Mesenchymal stem cell (in vitro differentiated cells and primary cell): ENCODE data around the gene SLC27A3.

Experiments used
- DNase-seq: peaks from one replicate; pipeline ENCODE4 v3.0.0-alpha.2; 2013
- H2AFZ ChIP-seq: one replicate; pipeline ENCODE4 v1.6.1; 2013; ENCODE audit warnings: low read depth, mild to moderate bottlenecking, control low read depth, inconsistent platforms, low read length, moderate library complexity
- H2AK5ac ChIP-seq: 2 replicates; pipeline ENCODE4 v1.6.1; 2013; ENCODE audit warnings: low read length, moderate library complexity, mild to moderate bottlenecking, inconsistent platforms; ENCODE audit not compliant: severe bottlenecking
- H2BK120ac ChIP-seq: one replicate; pipeline ENCODE4 v1.6.1; 2013; ENCODE audit warnings: low read depth, mild to moderate bottlenecking, inconsistent platforms, low read length, moderate library complexity
- H2BK12ac ChIP-seq, 2 experiments: one replicate each; pipeline ENCODE4 v1.6.1; 2013; ENCODE audit warnings: inconsistent platforms in 2 of 2, low read length in 2 of 2, mild to moderate bottlenecking in 2 of 2, moderate library complexity in 2 of 2, control low read depth in 1 of 2
- H2BK15ac ChIP-seq: one replicate; pipeline ENCODE4 v1.6.1; 2013; ENCODE audit warnings: mild to moderate bottlenecking, low read depth, inconsistent platforms; ENCODE audit not compliant: poor library complexity, severe bottlenecking
- H2BK5ac ChIP-seq: 2 replicates; pipeline ENCODE4 v1.6.1; 2013; ENCODE audit warnings: low read depth, mild to moderate bottlenecking, low read length, control low read depth, inconsistent platforms; ENCODE audit not compliant: poor library complexity, severe bottlenecking
- H3K14ac ChIP-seq, 2 experiments: one replicate each; pipeline ENCODE4 v1.6.1; 2013; ENCODE audit warnings: inconsistent platforms in 2 of 2, low read length in 2 of 2, control low read depth in 1 of 2, mild to moderate bottlenecking in 1 of 2, moderate library complexity in 1 of 2
- H3K18ac ChIP-seq, 2 experiments: one replicate each; pipeline ENCODE4 v1.6.1; 2013; ENCODE audit warnings: inconsistent platforms in 2 of 2, low read length in 2 of 2, control low read depth in 1 of 2, low read depth in 1 of 2, mild to moderate bottlenecking in 1 of 2
- H3K23ac ChIP-seq, 2 experiments: one replicate each; pipeline ENCODE4 v1.6.1; 2013; ENCODE audit warnings: inconsistent platforms in 2 of 2, low read length in 2 of 2, mild to moderate bottlenecking in 2 of 2, moderate library complexity in 2 of 2, control low read depth in 1 of 2
- H3K27ac ChIP-seq: 2 replicates; pipeline ENCODE4 v1.5.1; 2013; ENCODE audit warnings: mild to moderate bottlenecking, moderate library complexity, low read length, control low read depth, inconsistent platforms; ENCODE audit not compliant: poor library complexity, severe bottlenecking
- H3K27me3 ChIP-seq, 2 experiments: 2 replicates each; pipeline versions ENCODE4 v1.6.1 to v1.7.0; 2013; ENCODE audit warnings: low read length in 2 of 2, mild to moderate bottlenecking in 2 of 2, moderate library complexity in 2 of 2, control low read depth in 1 of 2, inconsistent platforms in 1 of 2; ENCODE audit not compliant: control insufficient read depth in 1 of 2, insufficient read depth in 1 of 2
- H3K36me3 ChIP-seq, 2 experiments: 2 replicates each; pipeline versions ENCODE4 v1.6.1 to v1.7.0; 2013; ENCODE audit warnings: low read length in 2 of 2, control low read depth in 1 of 2, inconsistent platforms in 1 of 2, low read depth in 1 of 2, mild to moderate bottlenecking in 1 of 2; ENCODE audit not compliant: insufficient read depth in 2 of 2, control insufficient read depth in 1 of 2
- H3K4ac ChIP-seq, 2 experiments: one replicate each; pipeline ENCODE4 v1.6.1; 2013; ENCODE audit warnings: inconsistent platforms in 2 of 2, low read length in 2 of 2, mild to moderate bottlenecking in 2 of 2, moderate library complexity in 2 of 2, control low read depth in 1 of 2, low read depth in 1 of 2
- H3K4me1 ChIP-seq: 2 replicates; pipeline ENCODE4 v1.6.1; 2013; ENCODE audit warnings: low read depth, low read length, control low read depth; ENCODE audit not compliant: control insufficient read depth, insufficient read depth
- H3K4me2 ChIP-seq: 2 replicates; pipeline ENCODE4 v1.6.1; 2013; ENCODE audit warnings: low read length, mild to moderate bottlenecking, inconsistent platforms; ENCODE audit not compliant: poor library complexity, severe bottlenecking
- H3K4me3 ChIP-seq, 2 experiments: 2 replicates each; pipeline versions ENCODE4 v1.5.1 to v1.7.0; 2013; ENCODE audit warnings: low read length in 2 of 2, mild to moderate bottlenecking in 2 of 2, control low read depth in 1 of 2, low read depth in 1 of 2; ENCODE audit not compliant: insufficient read depth in 1 of 2
- H3K79me1 ChIP-seq: replicated peaks from 2 replicates; pipeline ENCODE4 v1.6.1; 2013; ENCODE audit warnings: mild to moderate bottlenecking, control low read depth, low read length, inconsistent platforms; ENCODE audit not compliant: poor library complexity, severe bottlenecking
- H3K9ac ChIP-seq: 2 replicates; pipeline ENCODE4 v1.7.0; 2013; ENCODE audit warnings: mild to moderate bottlenecking, low read length, moderate library complexity
- H3K9me3 ChIP-seq: 2 replicates; pipeline ENCODE4 v1.7.0; 2013; ENCODE audit warnings: mild to moderate bottlenecking, low read length; ENCODE audit not compliant: control insufficient read depth
- H4K8ac ChIP-seq: one replicate; pipeline ENCODE4 v1.6.1; 2013; ENCODE audit warnings: inconsistent platforms, mild to moderate bottlenecking, low read length, moderate library complexity
- H4K91ac ChIP-seq: one replicate; pipeline ENCODE4 v1.6.1; 2013; ENCODE audit warnings: mild to moderate bottlenecking, low read length, inconsistent platforms
- WGBS: methylation state at CpG from one replicate; pipeline ENCODE4 v1.1.7; 2013; ENCODE audit warnings: mixed read lengths; 5-methylcytosine and 5-hydroxymethylcytosine counted together

Gene SLC27A3

DNA sequence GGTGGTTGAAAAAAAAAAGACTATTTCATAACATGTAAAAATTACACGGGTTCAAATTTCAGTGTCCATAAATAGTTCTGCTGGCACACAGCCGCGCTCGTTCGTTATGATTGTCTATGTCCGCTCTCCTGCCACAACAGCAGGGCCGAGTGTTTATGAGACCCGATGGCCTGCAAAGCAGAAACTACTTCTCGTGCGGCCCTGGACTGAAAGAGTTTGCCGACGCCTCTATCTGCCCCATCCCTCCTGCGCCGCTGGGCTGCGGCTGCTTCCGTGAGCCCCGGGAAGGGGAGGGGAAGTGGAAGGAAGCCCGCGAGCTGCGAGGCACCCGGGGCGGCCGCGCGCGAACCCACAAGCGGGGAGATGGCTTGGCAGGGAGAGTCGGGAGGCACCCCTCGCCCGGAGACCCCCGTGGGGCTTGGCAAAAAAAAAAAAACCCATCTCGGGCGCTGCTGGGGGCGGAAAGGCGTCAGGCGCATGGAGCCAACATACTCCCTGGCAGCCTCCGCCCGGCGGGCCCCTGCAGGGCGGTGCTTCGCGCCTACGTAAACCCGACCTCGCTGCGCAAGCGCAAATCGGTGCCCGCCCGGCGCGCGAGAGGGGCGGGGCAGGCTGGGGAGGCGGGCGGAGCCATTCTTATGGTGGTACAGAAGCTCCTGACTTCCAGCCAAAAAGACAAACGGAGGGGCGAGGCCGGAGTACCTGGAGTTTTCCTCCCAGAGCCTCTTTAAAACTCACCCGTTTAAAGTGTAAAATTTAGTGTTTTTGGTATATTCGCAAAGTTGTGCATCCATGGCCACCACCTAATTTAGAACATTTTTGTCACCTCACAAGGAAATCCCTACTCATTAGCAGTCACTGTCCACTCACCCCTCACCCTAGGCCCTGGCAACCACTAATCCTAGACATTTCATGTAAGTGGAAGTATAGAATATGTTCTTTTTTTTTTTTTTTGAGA lies 8.3 kb downstream of the SLC27A3 start:
- Histone ChIP-seq H4K91ac (peak overlapping the region; percentile 94), H3K36me3 (peaks cover 5 to 10% of the 10 kb centered on the region in 2 experiments), H3K18ac (peak overlapping the region; percentile 86 to 92), H3K9ac (peak overlapping the region; percentile 97), H2BK120ac (peak overlapping the region; percentile 96), H2AK5ac (no peak overlapping the region), H3K27ac (peak overlapping the region; percentile 78), H2BK15ac (peak overlapping the region; percentile 80), H3K9me3 (no peaks in the 10 kb centered on the region), H3K4me1 (peaks cover 2% of the 10 kb centered on the region), H3K14ac (peak overlapping the region in 1 of 2 experiments; percentile 80), H2AFZ (no peak overlapping the region), H3K4me3 (peak overlapping the region; percentile 74 to 84), H3K27me3 (peaks cover 0 to 3% of the 10 kb centered on the region in 2 experiments), H3K4ac (peak overlapping the region; percentile 77 to 90), H3K23ac (no peak overlapping the region), H4K8ac (peak overlapping the region; percentile 94), H3K79me1 (no peaks in the 10 kb centered on the region), H3K4me2 (peak overlapping the region; percentile 81), H2BK5ac (peak overlapping the region; percentile 15), H2BK12ac (no peak overlapping the region)
- DNase-seq = peak; percentile 92
- WGBS = under 1% methylated on average over 54 of the region's 61 CpGs

- WGBS = 93% methylated on average over 2 of the region's 4 CpGs
- H2BK12ac ChIP-seq = no peak overlapping the region
- H4K91ac ChIP-seq = no peak overlapping the region
- H3K4me3 ChIP-seq = no peak overlapping the region
- H3K27me3 ChIP-seq = peaks cover 0 to 6% of the 10 kb centered on the region in 2 experiments
- no peak overlapping the region for H4K8ac ChIP-seq
- H3K36me3 ChIP-seq = no peaks in the 10 kb centered on the region
- no peak overlapping the region for H3K9ac ChIP-seq
- H3K4me2 ChIP-seq = no peak overlapping the region
- H3K27ac ChIP-seq = no peak overlapping the region
- H3K4ac ChIP-seq = no peak overlapping the region
- H3K23ac ChIP-seq = no peak overlapping the region
- DNase-seq = no peak
- H3K14ac ChIP-seq = no peak overlapping the region
- no peak overlapping the region for H2BK5ac ChIP-seq
- H2AK5ac ChIP-seq = no peak overlapping the region
- H3K18ac ChIP-seq = no peak overlapping the region
- no peak overlapping the region for H2BK15ac ChIP-seq
- no peaks in the 10 kb centered on the region for H3K9me3 ChIP-seq
- no peak overlapping the region for H2BK120ac ChIP-seq
- H2AFZ ChIP-seq = no peak overlapping the region
- H3K79me1 ChIP-seq = no peaks in the 10 kb centered on the region
- H3K4me1 ChIP-seq = peaks cover 2% of the 10 kb centered on the region
Observed at GRCh38 chr1:153786038-153786790, 11.0 kb downstream of the SLC27A3 start.

GRCh38 chr1:153789478-153790034 lies 14.3 kb downstream of the SLC27A3 start:
- no peak overlapping the region for H3K14ac ChIP-seq
- DNase-seq = no peak
- no peak overlapping the region for H2AFZ ChIP-seq
- H3K9ac ChIP-seq = peak overlapping the region; percentile 87
- WGBS = 84% methylated on average over 22 of the region's 22 CpGs
- no peak overlapping the region for H2BK120ac ChIP-seq
- H3K9me3 ChIP-seq = no peaks in the 10 kb centered on the region
- no peaks in the 10 kb centered on the region for H3K36me3 ChIP-seq
- H3K79me1 ChIP-seq = no peaks in the 10 kb centered on the region
- H3K27ac ChIP-seq = no peak overlapping the region
- H2BK12ac ChIP-seq = no peak overlapping the region
- H3K23ac ChIP-seq = peak overlapping the region in 1 of 2 experiments; percentile 43
- no peak overlapping the region for H2BK15ac ChIP-seq
- no peak overlapping the region for H2BK5ac ChIP-seq
- H3K18ac ChIP-seq = peak overlapping the region in 1 of 2 experiments; percentile 33
- peaks cover 5% of the 10 kb centered on the region for H3K4me1 ChIP-seq
- H2AK5ac ChIP-seq = no peak overlapping the region
- H4K91ac ChIP-seq = peak overlapping the region; percentile 21
- H4K8ac ChIP-seq = no peak overlapping the region
- H3K4ac ChIP-seq = peak overlapping the region in 1 of 2 experiments; percentile 80
- H3K27me3 ChIP-seq = peaks cover 0 to 6% of the 10 kb centered on the region in 2 experiments
- H3K4me3 ChIP-seq = peak overlapping the region in 1 of 2 experiments; percentile 61
- no peak overlapping the region for H3K4me2 ChIP-seq
